GM12801 (cell line): ENCODE results near the gene RNF11.

ENCODE experiments used
- TF ChIP-seq, protein P1 (sequence below): IDR thresholded peaks from one replicate; pipeline ENCODE4 v1.5.1; 2011; ENCODE audit warnings: control low read depth; ENCODE audit not compliant: insufficient read length; ENCODE audit errors: extremely low read depth

RNF11 gene

DNA sequence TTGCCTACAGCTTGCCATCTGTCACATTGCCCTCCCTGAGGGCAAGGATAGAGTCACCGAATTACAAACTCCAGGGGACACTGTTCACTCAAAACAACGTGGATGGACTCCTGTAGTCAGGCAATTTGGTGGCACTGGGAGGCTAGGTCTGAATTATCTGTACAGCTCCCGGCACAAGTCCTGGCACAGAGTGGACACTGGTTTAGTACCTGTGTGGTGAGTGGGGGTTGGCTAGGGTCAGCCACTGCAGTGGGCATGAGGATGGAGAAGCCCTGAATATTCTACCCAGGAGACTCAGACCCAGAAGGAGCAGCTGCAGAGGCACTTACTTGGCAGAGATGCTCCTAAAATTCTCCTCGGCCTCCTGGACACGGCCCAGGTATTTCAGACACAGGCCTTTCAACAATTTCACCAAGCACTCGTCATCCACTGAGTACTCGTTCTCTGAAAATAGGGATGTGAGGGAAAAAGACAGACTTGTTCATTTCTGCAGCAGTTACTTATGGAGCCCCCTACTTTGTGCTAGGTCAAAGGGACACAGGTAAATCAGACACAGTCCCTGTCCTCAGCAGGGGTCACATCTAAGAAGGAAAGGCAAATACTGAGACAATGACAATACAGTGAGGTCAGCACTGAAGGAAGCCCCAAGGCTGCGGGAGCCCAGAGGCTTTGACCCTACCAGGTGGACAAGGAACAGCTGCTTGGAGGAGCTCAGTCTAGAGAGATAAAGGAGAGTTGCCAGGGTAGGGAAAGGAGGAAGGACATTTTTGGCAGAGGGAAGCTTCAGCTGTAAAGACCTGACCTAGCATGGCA, 53.8 kb downstream of the RNF11 start:
- TF ChIP-seq, protein P1, sequence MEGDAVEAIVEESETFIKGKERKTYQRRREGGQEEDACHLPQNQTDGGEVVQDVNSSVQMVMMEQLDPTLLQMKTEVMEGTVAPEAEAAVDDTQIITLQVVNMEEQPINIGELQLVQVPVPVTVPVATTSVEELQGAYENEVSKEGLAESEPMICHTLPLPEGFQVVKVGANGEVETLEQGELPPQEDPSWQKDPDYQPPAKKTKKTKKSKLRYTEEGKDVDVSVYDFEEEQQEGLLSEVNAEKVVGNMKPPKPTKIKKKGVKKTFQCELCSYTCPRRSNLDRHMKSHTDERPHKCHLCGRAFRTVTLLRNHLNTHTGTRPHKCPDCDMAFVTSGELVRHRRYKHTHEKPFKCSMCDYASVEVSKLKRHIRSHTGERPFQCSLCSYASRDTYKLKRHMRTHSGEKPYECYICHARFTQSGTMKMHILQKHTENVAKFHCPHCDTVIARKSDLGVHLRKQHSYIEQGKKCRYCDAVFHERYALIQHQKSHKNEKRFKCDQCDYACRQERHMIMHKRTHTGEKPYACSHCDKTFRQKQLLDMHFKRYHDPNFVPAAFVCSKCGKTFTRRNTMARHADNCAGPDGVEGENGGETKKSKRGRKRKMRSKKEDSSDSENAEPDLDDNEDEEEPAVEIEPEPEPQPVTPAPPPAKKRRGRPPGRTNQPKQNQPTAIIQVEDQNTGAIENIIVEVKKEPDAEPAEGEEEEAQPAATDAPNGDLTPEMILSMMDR, result no peak

DNA sequence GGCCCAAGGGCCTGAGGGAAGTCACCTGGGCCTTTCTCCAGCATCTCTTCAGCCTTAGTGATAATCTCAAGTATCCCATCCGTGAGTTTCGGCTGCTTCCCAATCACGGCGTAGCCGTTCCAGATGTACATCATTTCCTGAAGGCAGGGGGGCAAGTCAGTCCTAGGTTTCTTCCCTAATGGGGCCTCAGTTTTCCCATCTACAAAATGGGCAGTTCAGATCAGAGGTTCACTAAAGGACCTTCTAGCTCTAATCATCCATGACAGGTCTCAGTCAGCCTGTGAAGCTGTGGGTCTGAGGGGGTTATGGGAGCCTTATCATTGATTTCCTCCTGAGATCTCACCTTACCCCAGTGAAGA, 54.4 kb downstream of the RNF11 start:
- TF ChIP-seq, protein P1, result no peak

GRCh38 chr1:51293898-51294515, 57.9 kb downstream of the RNF11 start:
- TF ChIP-seq, protein P1, result no peak

GRCh38 chr1:51294566-51295184, 58.6 kb downstream of the RNF11 start:
- TF ChIP-seq, protein P1, result no peak

GRCh38 chr1:51295926-51296325, 59.9 kb downstream of the RNF11 start:
- TF ChIP-seq, protein P1, result no peak

DNA sequence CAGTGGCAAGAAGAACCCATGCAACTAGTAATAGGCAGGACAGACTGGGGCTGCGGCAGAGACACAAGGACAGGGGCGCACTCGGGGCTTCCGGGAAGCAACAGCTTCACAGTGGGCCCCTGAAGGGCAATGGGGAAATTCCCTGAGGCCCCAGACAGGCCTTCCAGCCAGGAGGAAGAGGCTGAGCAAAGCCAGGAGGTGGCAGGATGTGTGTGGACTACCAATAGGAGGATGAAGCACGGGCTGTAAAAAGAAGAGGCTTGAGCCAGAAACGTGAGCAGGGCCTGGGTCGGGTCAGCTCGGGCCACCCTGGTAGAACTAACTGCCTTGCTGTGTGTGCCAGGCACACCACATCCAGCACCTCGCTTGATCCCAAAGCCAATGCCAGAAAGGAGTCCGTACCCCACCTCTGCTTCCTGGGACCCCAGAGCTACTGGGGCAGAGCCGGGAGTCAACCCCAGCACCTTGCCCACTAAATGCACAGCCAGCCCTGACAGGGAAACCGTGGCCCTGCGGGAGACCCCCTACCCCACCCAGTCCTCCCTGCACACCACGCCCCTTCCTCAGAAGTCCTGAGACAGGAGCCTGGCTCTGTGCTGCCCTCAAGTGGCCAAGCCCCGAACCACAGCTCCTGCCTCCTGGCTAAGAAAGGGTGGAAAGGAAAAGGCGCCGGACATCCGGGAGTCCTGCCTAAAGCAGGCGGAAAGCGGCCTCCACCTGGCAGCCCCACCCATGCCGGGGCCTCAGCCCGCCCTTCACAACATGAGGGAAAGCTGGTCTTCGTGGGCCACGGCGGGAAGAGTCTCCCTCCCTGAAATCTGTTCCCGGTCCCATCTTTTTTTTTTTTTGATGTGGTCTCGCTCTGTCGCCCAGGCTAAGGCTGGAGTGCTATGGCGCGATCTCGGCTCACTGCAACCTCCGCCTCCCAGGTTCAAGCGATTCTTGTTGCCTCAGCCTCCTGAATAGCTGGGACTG, 60.6 kb downstream of the RNF11 start:
- TF ChIP-seq, protein P1, result no peak
